Measurements from ENCODE around the gene MYBPHL.

The MYBPHL gene

GRCh38 chr1:109306832-109307273 is at the start of gene MYBPHL:
Gene MYBPHL, minus strand, starts transcription at chr1:109307011. Its CDS starts 20 bp downstream, at chr1:109306991.
- Histone ChIP-seq H3K9me3 (ENCODE audit: low read length) (no peaks in the 10 kb centered on the region), H3K36me3 (ENCODE audit: insufficient read depth, low read length) (peaks cover 33% of the 10 kb centered on the region), H3K27me3 (ENCODE audit: insufficient read depth, low read length) (no peaks in the 10 kb centered on the region), H3K4me3 (ENCODE audit: low read length) (no peak within 1 kb of the TSS), H2AFZ (ENCODE audit: low read depth, low read length) (no peak within 1 kb of the TSS), H3K4me1 (ENCODE audit: insufficient read depth, low read length) (peaks cover 25% of the 10 kb centered on the region)

- Histone ChIP-seq H3K4me1 (ENCODE audit: insufficient read depth, low read length) (no peaks in the 10 kb centered on the region), H2AFZ (ENCODE audit: low read depth, low read length) (no peak overlapping the region), H3K4me3 (ENCODE audit: low read length) (no peak overlapping the region), H3K36me3 (ENCODE audit: insufficient read depth, low read length) (peaks cover 47% of the 10 kb centered on the region), H3K27me3 (ENCODE audit: insufficient read depth, low read length) (no peaks in the 10 kb centered on the region), H3K9me3 (ENCODE audit: low read length) (no peaks in the 10 kb centered on the region)
These were observed 49.7 kb upstream of the MYBPHL start for GRCh38 chr1:109356505-109356904.

DNA sequence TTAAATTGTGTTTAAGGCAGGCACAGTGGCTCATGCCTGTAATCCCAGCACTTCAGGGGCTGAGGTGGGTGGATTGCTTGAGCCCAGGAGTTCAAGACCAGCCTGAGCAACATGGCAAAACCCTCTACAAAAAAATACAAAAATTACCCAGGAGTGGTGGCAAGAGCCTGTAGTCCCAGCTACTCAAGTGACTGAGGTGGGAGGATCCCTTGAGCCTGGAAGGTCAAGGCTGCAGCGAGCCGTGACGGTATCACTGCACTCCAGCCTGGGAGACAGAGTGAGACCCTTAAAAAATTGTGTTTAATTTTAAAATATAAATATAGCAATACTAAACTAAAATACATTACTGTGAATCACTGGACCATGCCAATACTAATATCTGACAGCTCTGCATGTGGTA is 48.1 kb upstream of the MYBPHL start:
- peaks cover 63% of the 10 kb centered on the region for H3K36me3 ChIP-seq (ENCODE audit: insufficient read depth, low read length)
- no peak overlapping the region for H2AFZ ChIP-seq (ENCODE audit: low read depth, low read length)
- H3K9me3 ChIP-seq (ENCODE audit: low read length) = no peaks in the 10 kb centered on the region
- H3K4me1 ChIP-seq (ENCODE audit: insufficient read depth, low read length) = no peaks in the 10 kb centered on the region
- no peaks in the 10 kb centered on the region for H3K27me3 ChIP-seq (ENCODE audit: insufficient read depth, low read length)
- H3K4me3 ChIP-seq (ENCODE audit: low read length) = no peak overlapping the region

- peaks cover 83% of the 10 kb centered on the region for H3K36me3 ChIP-seq (ENCODE audit: insufficient read depth, low read length)
- no peaks in the 10 kb centered on the region for H3K27me3 ChIP-seq (ENCODE audit: insufficient read depth, low read length)
- H3K9me3 ChIP-seq (ENCODE audit: low read length) = no peaks in the 10 kb centered on the region
These were observed 44.6 kb upstream of the MYBPHL start for GRCh38 chr1:109351457-109351856.

GRCh38 chr1:109350655-109351054 is 43.8 kb upstream of the MYBPHL start:
- Histone ChIP-seq H3K4me3 (ENCODE audit: low read length) (no peak overlapping the region), H3K4me1 (ENCODE audit: insufficient read depth, low read length) (no peaks in the 10 kb centered on the region), H3K9me3 (ENCODE audit: low read length) (no peaks in the 10 kb centered on the region), H3K27me3 (ENCODE audit: insufficient read depth, low read length) (no peaks in the 10 kb centered on the region), H3K36me3 (ENCODE audit: insufficient read depth, low read length) (peaks cover 88% of the 10 kb centered on the region), H2AFZ (ENCODE audit: low read depth, low read length) (no peak overlapping the region)

More at GRCh38 chr1:109351457-109351856, 44.6 kb upstream of the MYBPHL start:
- Histone ChIP-seq H3K4me3 (ENCODE audit: low read length) (no peak overlapping the region), H3K4me1 (ENCODE audit: insufficient read depth, low read length) (no peaks in the 10 kb centered on the region), H2AFZ (ENCODE audit: low read depth, low read length) (no peak overlapping the region)

DNA sequence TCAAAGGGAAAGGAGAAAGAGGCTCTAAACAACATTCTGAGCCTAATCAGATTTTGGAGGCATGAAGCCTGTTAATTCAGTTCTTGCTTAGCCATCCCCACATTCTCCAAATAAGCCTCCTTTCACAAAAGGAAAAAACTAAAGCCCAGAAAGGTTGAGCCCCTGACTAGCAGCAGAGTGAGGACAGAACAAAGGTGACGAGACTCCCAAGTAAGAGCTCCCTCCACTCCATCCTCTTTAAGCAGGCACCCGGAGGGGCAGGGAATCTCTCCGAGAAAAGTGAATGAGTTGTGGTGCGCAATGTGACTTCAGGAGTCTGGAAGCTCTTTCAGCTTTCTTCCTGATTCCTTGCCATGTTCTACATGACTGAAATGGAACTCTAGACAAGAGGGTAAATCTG is 43.4 kb upstream of the MYBPHL start:
- Histone ChIP-seq H2AFZ (ENCODE audit: low read depth, low read length) (no peak overlapping the region), H3K27me3 (ENCODE audit: insufficient read depth, low read length) (no peaks in the 10 kb centered on the region), H3K9me3 (ENCODE audit: low read length) (no peaks in the 10 kb centered on the region), H3K4me1 (ENCODE audit: insufficient read depth, low read length) (no peaks in the 10 kb centered on the region), H3K4me3 (ENCODE audit: low read length) (no peak overlapping the region), H3K36me3 (ENCODE audit: insufficient read depth, low read length) (peaks cover 91% of the 10 kb centered on the region)

- H3K4me1 ChIP-seq (ENCODE audit: insufficient read depth, low read length) = no peaks in the 10 kb centered on the region
- H3K4me3 ChIP-seq (ENCODE audit: low read length) = no peak overlapping the region
- H3K27me3 ChIP-seq (ENCODE audit: insufficient read depth, low read length) = no peaks in the 10 kb centered on the region
- H3K9me3 ChIP-seq (ENCODE audit: low read length) = no peaks in the 10 kb centered on the region
- no peak overlapping the region for H2AFZ ChIP-seq (ENCODE audit: low read depth, low read length)
- peaks cover 93% of the 10 kb centered on the region for H3K36me3 ChIP-seq (ENCODE audit: insufficient read depth, low read length)
These were observed 40.7 kb upstream of the MYBPHL start for GRCh38 chr1:109347511-109347910.

DNA sequence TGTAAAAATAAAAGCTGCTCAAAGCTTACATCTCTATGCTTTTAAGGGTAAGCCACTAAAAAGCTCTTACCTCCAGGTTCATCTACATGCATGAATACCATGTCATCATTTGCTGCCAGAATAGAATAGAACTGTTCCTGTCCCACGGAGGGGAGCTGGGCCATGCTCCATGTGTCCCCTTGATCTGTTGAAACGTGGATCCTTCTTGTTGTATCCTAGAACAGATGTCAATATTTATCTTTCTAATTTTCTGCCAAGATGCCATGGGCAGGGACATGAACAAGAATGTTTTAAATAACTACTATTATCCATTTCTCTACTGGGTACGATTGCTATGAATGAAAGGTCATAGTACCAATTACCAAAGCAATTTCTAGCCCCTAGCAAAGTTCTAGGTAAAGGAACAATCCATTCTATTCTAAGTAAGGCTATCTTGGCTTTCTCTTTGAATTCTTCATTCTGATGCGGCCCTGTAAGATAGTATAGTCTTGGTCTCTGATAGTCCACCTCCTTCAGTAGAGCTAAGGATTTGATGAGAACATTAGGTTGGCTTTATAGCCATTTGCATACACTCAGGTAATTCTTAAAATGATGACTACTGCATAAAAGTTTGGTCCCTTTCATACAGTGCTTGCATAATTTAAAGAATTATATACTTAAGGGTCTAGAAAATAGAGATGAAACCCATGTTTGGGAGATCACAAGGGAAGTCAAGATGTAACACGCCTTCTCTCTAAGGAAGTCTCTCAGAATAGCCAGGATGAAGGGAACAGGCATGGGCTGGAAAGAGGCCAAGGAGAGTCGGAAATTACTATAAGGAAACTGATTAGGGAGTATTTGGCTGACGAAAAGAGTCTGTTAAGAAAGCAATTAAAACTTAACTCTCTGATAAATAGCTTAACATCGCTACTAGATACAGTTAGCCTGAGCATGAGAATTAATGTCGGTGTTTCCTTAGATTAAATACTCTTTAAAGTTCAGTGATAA is 35.4 kb upstream of the MYBPHL start:
- Histone ChIP-seq H3K36me3 (ENCODE audit: insufficient read depth, low read length) (peaks cover 91% of the 10 kb centered on the region), H3K4me3 (ENCODE audit: low read length) (no peak overlapping the region), H3K4me1 (ENCODE audit: insufficient read depth, low read length) (no peaks in the 10 kb centered on the region), H3K9me3 (ENCODE audit: low read length) (no peaks in the 10 kb centered on the region), H3K27me3 (ENCODE audit: insufficient read depth, low read length) (no peaks in the 10 kb centered on the region), H2AFZ (ENCODE audit: low read depth, low read length) (no peak overlapping the region)

DNA sequence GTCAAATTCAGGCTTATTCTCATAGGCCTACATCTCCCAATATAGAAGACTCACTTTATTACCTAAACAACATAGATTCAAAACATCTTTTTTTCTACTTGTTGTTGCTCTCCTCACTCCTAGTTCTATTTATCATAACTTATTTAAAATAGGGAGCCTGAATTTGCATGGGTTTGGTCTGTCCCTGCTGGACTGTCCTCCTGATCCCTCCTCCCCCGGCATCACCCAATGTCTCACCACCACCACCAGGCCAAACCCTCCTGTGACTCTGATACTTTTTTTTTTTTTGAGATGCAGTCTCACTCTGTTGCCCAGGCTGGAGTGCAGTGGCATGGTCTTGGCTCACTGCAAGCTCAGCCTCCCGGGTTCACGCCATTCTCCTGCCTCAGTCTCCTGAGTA is 31.8 kb upstream of the MYBPHL start:
- Histone ChIP-seq H3K36me3 (ENCODE audit: insufficient read depth, low read length) (peaks cover 90% of the 10 kb centered on the region), H3K4me1 (ENCODE audit: insufficient read depth, low read length) (no peaks in the 10 kb centered on the region), H2AFZ (ENCODE audit: low read depth, low read length) (no peak overlapping the region), H3K9me3 (ENCODE audit: low read length) (peaks cover 6% of the 10 kb centered on the region), H3K27me3 (ENCODE audit: insufficient read depth, low read length) (no peaks in the 10 kb centered on the region), H3K4me3 (ENCODE audit: low read length) (no peak overlapping the region)

- Histone ChIP-seq H2AFZ (ENCODE audit: low read depth, low read length) (no peak overlapping the region), H3K27me3 (ENCODE audit: insufficient read depth, low read length) (no peaks in the 10 kb centered on the region), H3K36me3 (ENCODE audit: insufficient read depth, low read length) (peaks cover 90% of the 10 kb centered on the region), H3K4me3 (ENCODE audit: low read length) (no peak overlapping the region), H3K4me1 (ENCODE audit: insufficient read depth, low read length) (no peaks in the 10 kb centered on the region), H3K9me3 (ENCODE audit: low read length) (peaks cover 10% of the 10 kb centered on the region)
These were observed 31.3 kb upstream of the MYBPHL start for GRCh38 chr1:109338091-109338490.

DNA sequence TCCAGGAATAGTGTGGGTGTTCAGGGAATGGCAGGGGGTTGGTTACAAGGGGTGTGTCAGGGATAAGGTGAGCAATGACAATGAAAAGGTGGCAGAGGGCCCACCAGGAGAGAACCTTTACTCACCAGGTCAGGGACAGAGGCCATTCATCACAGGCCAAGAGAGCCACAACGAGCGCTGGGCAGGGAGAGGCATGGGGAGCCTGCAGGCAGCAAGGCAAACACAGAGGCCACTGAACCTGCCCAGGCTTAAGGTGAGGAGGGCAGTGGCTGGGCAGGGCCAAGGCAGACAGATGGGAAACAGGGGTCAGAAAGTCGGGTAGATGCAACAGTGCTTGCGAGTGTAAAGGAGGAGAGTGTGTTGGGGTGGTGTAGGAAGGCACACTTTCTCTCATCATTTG is 28.3 kb upstream of the MYBPHL start:
- H2AFZ ChIP-seq (ENCODE audit: low read depth, low read length) = no peak overlapping the region
- no peak overlapping the region for H3K4me3 ChIP-seq (ENCODE audit: low read length)
- peaks cover 27% of the 10 kb centered on the region for H3K9me3 ChIP-seq (ENCODE audit: low read length)
- H3K4me1 ChIP-seq (ENCODE audit: insufficient read depth, low read length) = no peaks in the 10 kb centered on the region
- no peaks in the 10 kb centered on the region for H3K27me3 ChIP-seq (ENCODE audit: insufficient read depth, low read length)
- H3K36me3 ChIP-seq (ENCODE audit: insufficient read depth, low read length) = peaks cover 88% of the 10 kb centered on the region

DNA sequence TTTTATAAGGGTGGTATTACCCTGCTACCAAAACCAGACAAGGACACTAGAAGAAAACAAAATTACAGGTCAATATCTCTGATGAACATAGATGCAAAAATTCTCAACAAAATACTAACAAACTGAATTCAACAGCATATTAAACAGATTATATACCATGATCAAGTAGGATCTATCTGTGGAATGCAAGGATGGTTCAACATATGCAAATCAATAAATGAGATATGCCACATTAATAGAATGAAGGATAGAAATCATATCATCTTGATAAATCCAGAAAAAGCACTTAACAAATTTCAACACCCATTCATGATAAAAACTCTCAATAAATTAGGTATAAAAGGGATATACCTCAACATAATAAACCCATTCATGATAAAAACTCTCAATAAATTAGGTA is 24.3 kb upstream of the MYBPHL start:
- no peak overlapping the region for H3K4me3 ChIP-seq (ENCODE audit: low read length)
- H3K4me1 ChIP-seq (ENCODE audit: insufficient read depth, low read length) = no peaks in the 10 kb centered on the region
- peaks cover 84% of the 10 kb centered on the region for H3K36me3 ChIP-seq (ENCODE audit: insufficient read depth, low read length)
- no peaks in the 10 kb centered on the region for H3K27me3 ChIP-seq (ENCODE audit: insufficient read depth, low read length)
- no peak overlapping the region for H2AFZ ChIP-seq (ENCODE audit: low read depth, low read length)
- peaks cover 27% of the 10 kb centered on the region for H3K9me3 ChIP-seq (ENCODE audit: low read length)

GRCh38 chr1:109327285-109327684 is 20.5 kb upstream of the MYBPHL start:
- Histone ChIP-seq H2AFZ (ENCODE audit: low read depth, low read length) (no peak overlapping the region), H3K27me3 (ENCODE audit: insufficient read depth, low read length) (no peaks in the 10 kb centered on the region), H3K36me3 (ENCODE audit: insufficient read depth, low read length) (peaks cover 84% of the 10 kb centered on the region), H3K4me3 (ENCODE audit: low read length) (no peak overlapping the region), H3K4me1 (ENCODE audit: insufficient read depth, low read length) (no peaks in the 10 kb centered on the region), H3K9me3 (ENCODE audit: low read length) (peaks cover 13% of the 10 kb centered on the region)
